ENCODE results near the gene IMPG1.

The IMPG1 gene

DNA sequence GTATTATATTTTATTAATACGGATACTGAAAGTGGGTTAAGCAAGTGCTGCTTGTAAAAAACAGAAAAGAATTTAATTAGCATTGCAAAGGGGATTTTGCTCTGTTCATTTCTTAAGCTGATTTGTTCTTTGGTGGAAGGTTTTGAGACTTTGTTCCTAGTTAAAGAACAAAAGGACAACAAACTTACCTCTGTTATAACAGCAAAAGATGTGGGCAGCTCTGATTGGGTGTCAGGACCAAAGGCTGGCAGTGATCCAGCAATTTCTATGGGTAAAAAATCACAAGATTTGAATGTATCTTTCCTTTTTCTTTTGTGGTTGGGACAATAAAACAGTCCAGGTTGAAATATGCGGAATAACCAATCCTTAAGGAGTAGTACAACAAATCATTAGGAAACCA, 68.8 kb downstream of the IMPG1 start:
- Histone ChIP-seq H3K27me3 (ENCODE audit: insufficient read depth, poor library complexity, severe bottlenecking) (no peaks in the 10 kb centered on the region), H3K27ac (replicated peaks) (no peak overlapping the region), H3K4me3 (replicated peaks; ENCODE audit: insufficient read depth, low read length) (no peak overlapping the region)
- TF ChIP-seq, protein P1, sequence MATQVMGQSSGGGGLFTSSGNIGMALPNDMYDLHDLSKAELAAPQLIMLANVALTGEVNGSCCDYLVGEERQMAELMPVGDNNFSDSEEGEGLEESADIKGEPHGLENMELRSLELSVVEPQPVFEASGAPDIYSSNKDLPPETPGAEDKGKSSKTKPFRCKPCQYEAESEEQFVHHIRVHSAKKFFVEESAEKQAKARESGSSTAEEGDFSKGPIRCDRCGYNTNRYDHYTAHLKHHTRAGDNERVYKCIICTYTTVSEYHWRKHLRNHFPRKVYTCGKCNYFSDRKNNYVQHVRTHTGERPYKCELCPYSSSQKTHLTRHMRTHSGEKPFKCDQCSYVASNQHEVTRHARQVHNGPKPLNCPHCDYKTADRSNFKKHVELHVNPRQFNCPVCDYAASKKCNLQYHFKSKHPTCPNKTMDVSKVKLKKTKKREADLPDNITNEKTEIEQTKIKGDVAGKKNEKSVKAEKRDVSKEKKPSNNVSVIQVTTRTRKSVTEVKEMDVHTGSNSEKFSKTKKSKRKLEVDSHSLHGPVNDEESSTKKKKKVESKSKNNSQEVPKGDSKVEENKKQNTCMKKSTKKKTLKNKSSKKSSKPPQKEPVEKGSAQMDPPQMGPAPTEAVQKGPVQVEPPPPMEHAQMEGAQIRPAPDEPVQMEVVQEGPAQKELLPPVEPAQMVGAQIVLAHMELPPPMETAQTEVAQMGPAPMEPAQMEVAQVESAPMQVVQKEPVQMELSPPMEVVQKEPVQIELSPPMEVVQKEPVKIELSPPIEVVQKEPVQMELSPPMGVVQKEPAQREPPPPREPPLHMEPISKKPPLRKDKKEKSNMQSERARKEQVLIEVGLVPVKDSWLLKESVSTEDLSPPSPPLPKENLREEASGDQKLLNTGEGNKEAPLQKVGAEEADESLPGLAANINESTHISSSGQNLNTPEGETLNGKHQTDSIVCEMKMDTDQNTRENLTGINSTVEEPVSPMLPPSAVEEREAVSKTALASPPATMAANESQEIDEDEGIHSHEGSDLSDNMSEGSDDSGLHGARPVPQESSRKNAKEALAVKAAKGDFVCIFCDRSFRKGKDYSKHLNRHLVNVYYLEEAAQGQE (IDR thresholded peaks at IDR 0.05; ENCODE audit: insufficient replicate concordance, low read depth) = no peak
- no peak for TF ChIP-seq SPI1 (IDR thresholded peaks at IDR 0.05; ENCODE audit: borderline replicate concordance, low read depth)
- TF ChIP-seq POLR2AphosphoS5 (IDR thresholded peaks at IDR 0.05; ENCODE audit: low read depth) = no peak
- no peak for TF ChIP-seq GABPA (IDR thresholded peaks at IDR 0.05; ENCODE audit: low read depth)
- TF ChIP-seq, protein P2, sequence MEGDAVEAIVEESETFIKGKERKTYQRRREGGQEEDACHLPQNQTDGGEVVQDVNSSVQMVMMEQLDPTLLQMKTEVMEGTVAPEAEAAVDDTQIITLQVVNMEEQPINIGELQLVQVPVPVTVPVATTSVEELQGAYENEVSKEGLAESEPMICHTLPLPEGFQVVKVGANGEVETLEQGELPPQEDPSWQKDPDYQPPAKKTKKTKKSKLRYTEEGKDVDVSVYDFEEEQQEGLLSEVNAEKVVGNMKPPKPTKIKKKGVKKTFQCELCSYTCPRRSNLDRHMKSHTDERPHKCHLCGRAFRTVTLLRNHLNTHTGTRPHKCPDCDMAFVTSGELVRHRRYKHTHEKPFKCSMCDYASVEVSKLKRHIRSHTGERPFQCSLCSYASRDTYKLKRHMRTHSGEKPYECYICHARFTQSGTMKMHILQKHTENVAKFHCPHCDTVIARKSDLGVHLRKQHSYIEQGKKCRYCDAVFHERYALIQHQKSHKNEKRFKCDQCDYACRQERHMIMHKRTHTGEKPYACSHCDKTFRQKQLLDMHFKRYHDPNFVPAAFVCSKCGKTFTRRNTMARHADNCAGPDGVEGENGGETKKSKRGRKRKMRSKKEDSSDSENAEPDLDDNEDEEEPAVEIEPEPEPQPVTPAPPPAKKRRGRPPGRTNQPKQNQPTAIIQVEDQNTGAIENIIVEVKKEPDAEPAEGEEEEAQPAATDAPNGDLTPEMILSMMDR (IDR thresholded peaks at IDR 0.05; ENCODE audit: insufficient read depth, low read length) = no peak
- DNase-seq (ENCODE audit: low read depth in 1 of 2, low spot score in 1 of 2) = no peak

DNA sequence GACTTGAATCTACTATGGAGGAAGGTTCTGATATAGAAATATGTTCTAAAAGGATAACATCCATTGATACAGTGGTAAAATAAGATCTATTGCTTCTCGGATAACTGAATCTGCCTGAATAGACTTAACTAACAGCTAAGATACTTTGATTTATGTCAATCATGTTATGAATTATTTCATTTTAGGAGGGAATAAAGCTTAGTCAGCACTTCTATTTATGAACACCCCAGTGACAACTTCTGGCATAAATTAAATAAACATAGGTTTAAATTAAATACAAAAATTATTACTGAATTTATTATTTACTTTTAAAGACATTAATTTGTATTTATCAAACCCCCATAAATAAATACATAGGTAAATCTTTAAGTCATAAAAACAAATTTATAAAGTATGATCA, 69.3 kb downstream of the IMPG1 start:
- no peak overlapping the region for H3K4me3 ChIP-seq (replicated peaks; ENCODE audit: insufficient read depth, low read length)
- no peak for DNase-seq (ENCODE audit: low read depth in 1 of 2, low spot score in 1 of 2)
- no peak for TF ChIP-seq SPI1 (IDR thresholded peaks at IDR 0.05; ENCODE audit: borderline replicate concordance, low read depth)
- TF ChIP-seq, protein P2 (IDR thresholded peaks at IDR 0.05; ENCODE audit: insufficient read depth, low read length) = no peak
- TF ChIP-seq, protein P1 (IDR thresholded peaks at IDR 0.05; ENCODE audit: insufficient replicate concordance, low read depth) = no peak
- TF ChIP-seq GABPA (IDR thresholded peaks at IDR 0.05; ENCODE audit: low read depth) = no peak
- no peak for TF ChIP-seq POLR2AphosphoS5 (IDR thresholded peaks at IDR 0.05; ENCODE audit: low read depth)
- no peak overlapping the region for H3K27ac ChIP-seq (replicated peaks)
- H3K27me3 ChIP-seq (ENCODE audit: insufficient read depth, poor library complexity, severe bottlenecking) = no peaks in the 10 kb centered on the region

DNA sequence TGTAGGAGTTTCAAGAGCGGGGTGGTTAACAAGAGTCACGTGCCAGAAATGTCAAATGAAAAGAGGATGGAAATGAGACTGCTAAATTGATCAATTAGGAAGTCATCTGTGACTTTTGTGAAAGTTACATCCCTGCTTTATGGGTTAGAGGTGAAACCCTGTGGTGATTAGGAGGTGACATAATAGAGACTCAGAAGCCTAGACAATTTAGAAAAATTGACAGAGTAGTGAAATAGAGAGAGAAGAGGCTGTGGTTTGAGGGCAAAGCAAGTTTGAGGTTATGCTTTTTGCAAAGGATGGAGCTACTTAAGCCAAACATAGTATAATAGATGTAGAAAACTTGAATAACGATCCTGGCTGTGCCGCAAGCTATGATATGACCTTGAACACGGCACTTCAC, 71.8 kb downstream of the IMPG1 start:
- H3K4me3 ChIP-seq (replicated peaks; ENCODE audit: insufficient read depth, low read length) = no peak overlapping the region
- no peak for TF ChIP-seq POLR2AphosphoS5 (IDR thresholded peaks at IDR 0.05; ENCODE audit: low read depth)
- TF ChIP-seq SPI1 (IDR thresholded peaks at IDR 0.05; ENCODE audit: borderline replicate concordance, low read depth) = no peak
- H3K27me3 ChIP-seq (ENCODE audit: insufficient read depth, poor library complexity, severe bottlenecking) = no peaks in the 10 kb centered on the region
- H3K27ac ChIP-seq (replicated peaks) = no peak overlapping the region
- no peak for DNase-seq (ENCODE audit: low read depth in 1 of 2, low spot score in 1 of 2)

DNA sequence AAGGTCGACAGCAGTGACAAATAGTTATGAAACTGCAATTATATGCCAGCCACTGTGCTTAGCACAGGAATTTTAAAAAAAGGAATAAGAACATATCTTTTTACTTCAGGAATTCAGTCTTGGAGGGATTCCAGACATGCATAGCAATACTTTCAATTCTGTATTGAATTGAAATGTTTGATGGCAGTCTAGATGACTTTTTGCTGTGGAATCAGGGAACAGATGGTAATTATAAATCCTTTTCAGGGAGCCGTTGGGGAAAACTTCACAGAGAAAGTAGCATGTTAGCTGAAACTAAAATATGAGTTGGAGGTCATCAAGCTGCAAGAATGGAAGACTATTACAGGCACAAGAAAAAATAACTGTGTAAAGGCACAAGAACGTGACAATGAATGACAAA, 74.8 kb downstream of the IMPG1 start:
- Histone ChIP-seq H3K27me3 (ENCODE audit: insufficient read depth, poor library complexity, severe bottlenecking) (no peaks in the 10 kb centered on the region), H3K27ac (replicated peaks) (no peak overlapping the region), H3K4me3 (replicated peaks; ENCODE audit: insufficient read depth, low read length) (no peak overlapping the region)
- no peak for TF ChIP-seq SPI1 (IDR thresholded peaks at IDR 0.05; ENCODE audit: borderline replicate concordance, low read depth)
- no peak for DNase-seq (ENCODE audit: low read depth in 1 of 2, low spot score in 1 of 2)

Data from HL-60 (cell line).